DLD1 (cell line): ENCODE measurements around the gene LCN2.
"Not testable (repeated sequence)": the region's sequence is repeated elsewhere in the genome, so short reads cannot be mapped to it uniquely, and the experiment has no call there.

Experiments
- in situ Hi-C: cut with HindIII; loops from 2 replicates; pipeline ENCODE4 v1.10.0; 2017; ENCODE audit warnings: low sequenced_read_pairs

The LCN2 gene

GRCh38 chr9:128127568-128127989, 21.7 kb upstream of the LCN2 start, which contains the start of gene PTGES2:
TSS of gene PTGES2 (minus strand) at chr9:128127729. CDS start at chr9:128127717, 12 bp downstream.
- in situ Hi-C loops = no loop called here

GRCh38 chr9:128127990-128128835, 21.0 kb upstream of the LCN2 start:
- in situ Hi-C loops = no loop called here

- in situ Hi-C loops = no loop called here
These were observed 20.2 kb upstream of the LCN2 start for GRCh38 chr9:128128836-128129590.

GRCh38 chr9:128129976-128130590, 19.2 kb upstream of the LCN2 start:
- in situ Hi-C loops = not testable (repeated sequence)

GRCh38 chr9:128130651-128131050, 18.6 kb upstream of the LCN2 start:
- in situ Hi-C loops = not testable (repeated sequence)

- in situ Hi-C loops = not testable (repeated sequence)
These were observed 17.9 kb upstream of the LCN2 start for GRCh38 chr9:128131346-128131745.

- in situ Hi-C loops = not testable (repeated sequence)
These were observed 17.1 kb upstream of the LCN2 start for GRCh38 chr9:128132139-128132538.

GRCh38 chr9:128135561-128135960, 13.7 kb upstream of the LCN2 start:
- in situ Hi-C loops = not testable (repeated sequence)

GRCh38 chr9:128136816-128137793, 12.1 kb upstream of the LCN2 start:
- in situ Hi-C loops = no loop called here

GRCh38 chr9:128138001-128138400, 11.3 kb upstream of the LCN2 start:
- in situ Hi-C loops = no loop called here

- in situ Hi-C loops = no loop called here
These were observed 9.6 kb upstream of the LCN2 start for GRCh38 chr9:128139621-128140020.

- in situ Hi-C loops = no loop called here
These were observed 7.6 kb upstream of the LCN2 start for GRCh38 chr9:128141604-128142003.

GRCh38 chr9:128142061-128142460, 7.2 kb upstream of the LCN2 start:
- in situ Hi-C loops = no loop called here

- in situ Hi-C loops = no loop called here
These were observed 6.7 kb upstream of the LCN2 start for GRCh38 chr9:128142596-128142995.

GRCh38 chr9:128143525-128144238, 5.6 kb upstream of the LCN2 start:
- in situ Hi-C loops = no loop called here

GRCh38 chr9:128144239-128145181, 4.7 kb upstream of the LCN2 start:
- in situ Hi-C loops = no loop called here

GRCh38 chr9:128145536-128145935, 3.7 kb upstream of the LCN2 start:
- in situ Hi-C loops = no loop called here

GRCh38 chr9:128145951-128146351, 3.3 kb upstream of the LCN2 start:
- in situ Hi-C loops = no loop called here
